ENCODE data around the gene AWAT2. TPM values are rescaled to one million over a fixed set of nuclear protein-coding genes. Genes with fewer than 3 reads are reported as not detected.

The AWAT2 gene
- total and polyA plus RNA-seq, 2 experiments from 2014 or later, result not detected

- ATAC-seq, result no peak
- H3K9me3 Mint-ChIP-seq, result no peaks in the 10 kb centered on the region
- no peaks in the 10 kb centered on the region for H3K36me3 Mint-ChIP-seq (ENCODE audit: low read depth)
- Histone ChIP-seq H3K4me2 (no peak overlapping the region), H3K27me3 (ENCODE audit: insufficient read depth) (no peaks in the 10 kb centered on the region), H3K4me3 (no peak overlapping the region), H3K4me1 (ENCODE audit: insufficient read depth) (peaks cover 5% of the 10 kb centered on the region), H4K20me1 (replicated peaks; ENCODE audit: insufficient read depth) (no peaks in the 10 kb centered on the region), H3F3A (replicated peaks; ENCODE audit: low read depth) (no peaks in the 10 kb centered on the region), H3K27ac (ENCODE audit: low read depth) (no peak overlapping the region), H2AFZ (no peak overlapping the region), H3K9me2 (ENCODE audit: insufficient read depth) (no peaks in the 10 kb centered on the region), H3K36me3 (ENCODE audit: insufficient read depth) (no peaks in the 10 kb centered on the region), H3K79me2 (replicated peaks; ENCODE audit: insufficient read depth) (no peaks in the 10 kb centered on the region)
- DNase-seq (ENCODE audit: low spot score), result no peak
- no peak for TF ChIP-seq CTCF (conservative IDR thresholded peaks at IDR 0.05; ENCODE audit: low read depth in 2 of 2)
- TF ChIP-seq ETS1 (IDR thresholded peaks at IDR 0.05), result no peak
- no peak for TF ChIP-seq EZH2phosphoT487 (IDR thresholded peaks at IDR 0.05; ENCODE audit: unreplicated experiment)
- TF ChIP-seq ZNF331 (CRISPR knock-in tag; IDR thresholded peaks at IDR 0.05; ENCODE audit: low read depth), result no peak
- no peak for TF ChIP-seq REST (IDR thresholded peaks at IDR 0.05; ENCODE audit: unreplicated experiment)
- TF ChIP-seq ZNF462 (CRISPR knock-in tag; IDR thresholded peaks at IDR 0.05), result no peak
- no peak for TF ChIP-seq JUNB (IDR thresholded peaks at IDR 0.05; ENCODE audit: unreplicated experiment)
- TF ChIP-seq NANOG (IDR thresholded peaks at IDR 0.05; ENCODE audit: borderline replicate concordance), result no peak
- no peak for TF ChIP-seq ZNF114 (CRISPR knock-in tag; IDR thresholded peaks at IDR 0.05)
- no peak for TF ChIP-seq CREB1 (CRISPR knock-in tag; IDR thresholded peaks at IDR 0.05; ENCODE audit: low read depth)
- TF ChIP-seq STAT1 (IDR thresholded peaks at IDR 0.05; ENCODE audit: unreplicated experiment), result no peak
- no peak for TF ChIP-seq EZH2 (IDR thresholded peaks at IDR 0.05; ENCODE audit: low read depth, unreplicated experiment)
- H3K4me3 Mint-ChIP-seq, result no peak overlapping the region
- no peak overlapping the region for H3K27ac Mint-ChIP-seq
- peaks cover 6% of the 10 kb centered on the region; the same call in 1 of the 3 replicates for H3K4me1 Mint-ChIP-seq
- H3K27me3 Mint-ChIP-seq (ENCODE audit: insufficient read depth, low read depth, poor library complexity), result peaks cover 3% of the 10 kb centered on the region
Observed at GRCh38 chrX:70087857-70088630, 38.3 kb upstream of the AWAT2 start.

All from GM23338 (cell line).